HFFc6 (cell line): ENCODE measurements around the gene TADA2B. TPM values are rescaled to one million over a fixed set of nuclear protein-coding genes. Genes with fewer than 3 reads are reported as not detected.

Experiments
- DNase-seq: peaks from one replicate; pipeline ENCODE4 v3.0.0-alpha.2; 2018
- H3K27ac Mint-ChIP-seq: 2 replicates; pipeline ENCODE4 v1.8.0; 2020; ENCODE audit warnings: mild to moderate bottlenecking, mixed read lengths
- H3K27me3 Mint-ChIP-seq: 2 replicates; pipeline ENCODE4 v1.8.0; 2021; ENCODE audit warnings: mild to moderate bottlenecking, moderate library complexity, mixed read lengths; ENCODE audit not compliant: insufficient read depth
- H3K36me3 Mint-ChIP-seq: 2 replicates; pipeline ENCODE4 v1.8.0; 2021; ENCODE audit warnings: low read depth, mixed read lengths
- H3K4me1 Mint-ChIP-seq: 2 replicates; pipeline ENCODE4 v1.8.0; 2020; ENCODE audit warnings: low read depth, mixed read lengths
- H3K4me3 Mint-ChIP-seq: 2 replicates; pipeline ENCODE4 v1.8.0; 2020; ENCODE audit warnings: mild to moderate bottlenecking, moderate library complexity, mixed read lengths
- H3K9me3 Mint-ChIP-seq: 2 replicates; pipeline ENCODE4 v1.8.0; 2020; ENCODE audit warnings: mild to moderate bottlenecking, mixed read lengths
- total RNA-seq, 6 experiments: library from RNA; stranded (reverse); fragmentation: NEBNext Ultra II Directional; extraction: Animal tissue kit (Norgen Biotek cat#: 25700); gene quantifications; 2 replicates in 1 of 6; 3 replicates in 5 of 6; pipeline ENCODE4 v1.2.3, GENCODE V29; 2021
- TF ChIP-seq, protein P1 (sequence below): fragments of 200-600 bp; sonication (generic); IDR thresholded peaks from 2 replicates; pipeline ENCODE4 v1.5.0; 2021; ENCODE audit warnings: antibody characterized with exemption, mild to moderate bottlenecking

The TADA2B gene
- total RNA-seq, 6 experiments from 2014 or later: 15.5 to 19.9 (median 17.9) TPM

GRCh38 chr4:7037425-7037824 is 5.7 kb upstream of the TADA2B start:
- TF ChIP-seq, protein P1, sequence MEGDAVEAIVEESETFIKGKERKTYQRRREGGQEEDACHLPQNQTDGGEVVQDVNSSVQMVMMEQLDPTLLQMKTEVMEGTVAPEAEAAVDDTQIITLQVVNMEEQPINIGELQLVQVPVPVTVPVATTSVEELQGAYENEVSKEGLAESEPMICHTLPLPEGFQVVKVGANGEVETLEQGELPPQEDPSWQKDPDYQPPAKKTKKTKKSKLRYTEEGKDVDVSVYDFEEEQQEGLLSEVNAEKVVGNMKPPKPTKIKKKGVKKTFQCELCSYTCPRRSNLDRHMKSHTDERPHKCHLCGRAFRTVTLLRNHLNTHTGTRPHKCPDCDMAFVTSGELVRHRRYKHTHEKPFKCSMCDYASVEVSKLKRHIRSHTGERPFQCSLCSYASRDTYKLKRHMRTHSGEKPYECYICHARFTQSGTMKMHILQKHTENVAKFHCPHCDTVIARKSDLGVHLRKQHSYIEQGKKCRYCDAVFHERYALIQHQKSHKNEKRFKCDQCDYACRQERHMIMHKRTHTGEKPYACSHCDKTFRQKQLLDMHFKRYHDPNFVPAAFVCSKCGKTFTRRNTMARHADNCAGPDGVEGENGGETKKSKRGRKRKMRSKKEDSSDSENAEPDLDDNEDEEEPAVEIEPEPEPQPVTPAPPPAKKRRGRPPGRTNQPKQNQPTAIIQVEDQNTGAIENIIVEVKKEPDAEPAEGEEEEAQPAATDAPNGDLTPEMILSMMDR: peak; percentile 26
- Mint-ChIP-seq H3K27me3 (peaks cover 2% of the 10 kb centered on the region; the same call in 1 of the 2 replicates), H3K4me3 (no peak overlapping the region), H3K9me3 (no peaks in the 10 kb centered on the region), H3K4me1 (peaks cover 43% of the 10 kb centered on the region), H3K36me3 (0 out of 2 replicates have a peak, but pooled peaks cover under 1% of the 10 kb centered on the region), H3K27ac (no peak overlapping the region)
- no peak for DNase-seq

DNA sequence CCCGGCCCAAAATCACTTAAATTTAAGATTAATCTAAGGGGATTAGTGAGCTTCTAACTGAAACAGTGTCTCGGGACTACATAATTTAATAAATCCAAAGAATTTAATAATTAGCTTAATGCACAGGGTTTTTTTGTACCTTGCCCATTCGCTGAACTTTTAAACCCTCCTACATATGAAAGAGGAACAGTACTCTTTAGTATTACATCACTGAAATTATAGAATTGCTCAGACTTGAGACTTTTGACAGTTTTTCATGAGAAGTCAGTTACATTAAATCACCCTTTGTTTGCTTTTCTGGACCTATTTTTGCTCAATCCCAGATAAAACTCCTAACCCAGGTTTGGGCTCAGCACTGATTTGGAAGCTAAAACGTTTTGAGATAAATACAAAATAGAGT is 2.4 kb upstream of the TADA2B start:
- H3K4me3 Mint-ChIP-seq: no peak overlapping the region
- no peak overlapping the region for H3K27ac Mint-ChIP-seq
- H3K36me3 Mint-ChIP-seq: no peaks in the 10 kb centered on the region; the same call in none of the 2 replicates
- H3K27me3 Mint-ChIP-seq: peaks cover 2% of the 10 kb centered on the region
- DNase-seq: no peak
- H3K4me1 Mint-ChIP-seq: peaks cover 48% of the 10 kb centered on the region
- TF ChIP-seq, protein P1: no peak
- no peaks in the 10 kb centered on the region for H3K9me3 Mint-ChIP-seq

GRCh38 chr4:7041246-7041645 is 1.9 kb upstream of the TADA2B start:
- Mint-ChIP-seq H3K4me1 (peaks cover 45% of the 10 kb centered on the region), H3K4me3 (no peak overlapping the region; the same call in 1 of the 2 replicates), H3K27me3 (peaks cover 2% of the 10 kb centered on the region), H3K36me3 (no peaks in the 10 kb centered on the region; the same call in none of the 2 replicates), H3K27ac (peak overlapping the region; percentile 93; the same call in 1 of the 2 replicates), H3K9me3 (no peaks in the 10 kb centered on the region)
- DNase-seq: no peak
- TF ChIP-seq, protein P1: no peak

DNA sequence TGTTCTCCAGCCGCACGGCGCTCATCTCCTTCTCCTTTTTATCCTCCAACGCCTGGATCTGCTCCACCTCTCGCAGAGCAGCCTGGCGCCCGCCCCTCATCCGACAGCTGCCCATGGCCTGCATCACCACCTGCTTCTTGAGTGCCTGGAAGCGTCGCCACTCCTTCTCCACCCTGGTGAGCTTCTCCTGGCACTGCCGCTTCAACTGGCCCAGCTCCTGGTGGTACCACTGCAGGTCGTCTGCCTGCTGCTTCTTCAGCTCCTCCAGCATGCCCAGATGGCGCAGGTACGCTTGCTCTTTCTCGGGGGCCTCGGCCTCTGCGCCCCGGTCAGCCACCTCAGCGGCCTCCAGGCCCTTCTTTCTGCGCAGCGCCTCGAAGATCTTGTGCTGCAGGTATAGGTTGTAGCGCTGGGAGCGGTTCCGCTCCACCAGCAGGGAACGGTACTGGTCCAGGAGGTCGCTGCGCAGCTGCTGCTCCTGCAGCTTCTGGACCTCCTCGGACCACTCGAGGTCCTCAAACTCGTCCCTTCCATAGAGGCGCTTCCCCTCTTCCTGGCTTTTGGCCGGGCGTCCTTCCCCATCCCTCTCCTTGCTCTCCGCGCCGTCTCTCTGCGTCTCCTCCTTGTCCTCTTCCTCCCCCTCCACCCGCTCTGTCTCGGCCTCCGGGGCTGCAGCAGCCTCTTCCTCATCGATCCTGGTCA is 1.2 kb upstream of the TADA2B start:
- H3K9me3 Mint-ChIP-seq: no peaks in the 10 kb centered on the region
- peaks cover 2% of the 10 kb centered on the region for H3K27me3 Mint-ChIP-seq
- H3K36me3 Mint-ChIP-seq: no peaks in the 10 kb centered on the region; the same call in none of the 2 replicates
- peaks cover 45% of the 10 kb centered on the region for H3K4me1 Mint-ChIP-seq
- TF ChIP-seq, protein P1: no peak
- peak overlapping the region; percentile 95 for H3K4me3 Mint-ChIP-seq
- no peak for DNase-seq
- H3K27ac Mint-ChIP-seq: peak overlapping the region; percentile 93

DNA sequence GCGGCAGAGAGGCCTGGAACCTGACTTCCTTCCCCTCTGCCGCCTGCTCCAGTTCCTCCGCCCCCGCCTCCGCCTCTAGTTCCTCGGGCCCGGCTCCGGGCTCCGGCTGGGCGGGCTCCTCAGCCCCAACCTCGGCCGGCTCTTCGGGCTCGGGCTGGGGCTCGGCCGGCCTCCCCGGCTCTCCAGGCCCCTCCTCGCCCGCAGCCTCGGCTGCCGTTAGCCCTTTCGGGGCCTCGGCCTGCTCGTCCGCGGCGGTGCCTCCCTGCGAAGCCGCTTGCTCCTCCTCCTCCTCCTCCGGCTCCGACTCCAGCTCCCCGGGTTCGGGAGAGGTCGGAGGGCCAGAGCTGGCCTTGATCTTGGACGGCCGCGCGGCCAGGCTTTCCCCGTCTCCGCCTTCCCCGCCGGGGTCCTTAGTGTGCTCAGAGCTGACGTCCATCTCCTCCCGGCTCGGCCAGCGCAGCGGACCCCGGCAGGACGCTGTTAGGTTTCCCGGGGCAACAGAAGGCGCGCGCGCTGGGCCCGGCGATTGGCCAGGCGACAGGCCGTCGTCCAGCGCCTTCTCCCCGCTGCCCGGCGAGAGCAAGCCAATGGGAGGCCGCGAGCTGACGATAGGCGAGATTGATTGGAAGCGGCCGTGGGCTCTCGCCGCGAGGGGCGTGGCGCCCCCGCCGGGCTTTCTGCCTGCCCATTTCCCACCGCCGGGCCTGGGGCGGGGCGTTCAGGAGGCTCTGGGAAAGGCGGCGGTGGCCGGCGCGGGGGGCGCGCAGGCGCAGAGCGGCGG is 479 bp upstream of the TADA2B start:
- Mint-ChIP-seq H3K27me3 (peaks cover 2% of the 10 kb centered on the region), H3K4me3 (peak overlapping the region; percentile 95), H3K4me1 (peaks cover 44% of the 10 kb centered on the region), H3K36me3 (no peaks in the 10 kb centered on the region; the same call in none of the 2 replicates), H3K27ac (peak overlapping the region; percentile 93), H3K9me3 (no peaks in the 10 kb centered on the region)
- peak; percentile 97 for DNase-seq
- TF ChIP-seq, protein P1: peak; percentile 67
